LoVo (cell line): ENCODE measurements around the gene FAM222B.

Experiments used
- DNase-seq: peaks from one replicate; pipeline ENCODE4 v3.0.0-alpha.2; 2016; ENCODE audit warnings: low spot score

FAM222B gene

GRCh38 chr17:28773736-28774135, 68.9 kb downstream of the FAM222B start:
- no peak for DNase-seq

- no peak for DNase-seq
These were observed 77.6 kb downstream of the FAM222B start for GRCh38 chr17:28765038-28765437.

GRCh38 chr17:28763804-28764266, 78.8 kb downstream of the FAM222B start:
- DNase-seq, result peak; percentile 57

GRCh38 chr17:28763137-28763799, 79.3 kb downstream of the FAM222B start:
- no peak for DNase-seq

GRCh38 chr17:28760601-28761562, 81.7 kb downstream of the FAM222B start:
- no peak for DNase-seq

- no peak for DNase-seq
These were observed 83.2 kb downstream of the FAM222B start for GRCh38 chr17:28759256-28759865.

- DNase-seq, result no peak
These were observed 84.0 kb downstream of the FAM222B start for GRCh38 chr17:28758411-28759121.

GRCh38 chr17:28756049-28756804, 86.4 kb downstream of the FAM222B start:
- DNase-seq, result no peak

GRCh38 chr17:28755486-28755885, 87.1 kb downstream of the FAM222B start:
- DNase-seq, result no peak

GRCh38 chr17:28751600-28752366, 90.8 kb downstream of the FAM222B start:
- DNase-seq, result no peak

- DNase-seq, result peak; percentile 93
These were observed 92.2 kb downstream of the FAM222B start for GRCh38 chr17:28750178-28751047.

- DNase-seq, result no peak
These were observed 92.9 kb downstream of the FAM222B start for GRCh38 chr17:28749516-28750177.

- no peak for DNase-seq
These were observed 93.6 kb downstream of the FAM222B start for GRCh38 chr17:28748852-28749515.

- DNase-seq, result no peak
These were observed 94.5 kb downstream of the FAM222B start for GRCh38 chr17:28747801-28748750.

- no peak for DNase-seq
These were observed 95.4 kb downstream of the FAM222B start for GRCh38 chr17:28747051-28747691.

GRCh38 chr17:28746611-28747050, 96.0 kb downstream of the FAM222B start:
- DNase-seq, result peak; percentile 62
